T-helper 1 cell (primary cell): ENCODE results near the gene MLIP.

Source experiments
- DNase-seq, 5 donors: peaks; one replicate each; pipeline ENCODE4 v3.0.0-alpha.2; 2012 to 2020

The MLIP gene

DNA sequence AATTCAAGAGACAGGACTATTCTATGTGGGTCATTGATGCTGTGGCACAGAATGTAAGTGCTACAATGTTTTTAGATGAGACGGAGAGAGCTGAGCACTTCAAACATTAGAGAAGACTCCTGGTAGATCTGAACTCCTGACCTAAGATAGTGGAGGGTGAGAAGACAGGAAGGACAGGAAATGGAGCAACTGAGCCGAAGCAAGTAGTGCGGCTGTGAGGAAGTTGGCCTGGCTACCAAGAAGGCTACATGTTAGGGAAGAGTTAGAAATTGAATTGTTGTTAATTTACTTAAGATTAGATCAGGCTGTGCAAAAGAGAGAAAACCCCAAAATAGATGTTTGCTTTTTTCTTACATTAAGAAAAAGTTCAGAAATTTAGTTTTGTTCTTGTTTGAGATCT, 14.4 kb upstream of the MLIP start:
- DNase-seq = no peak

- no peak for DNase-seq
These were observed 13.5 kb upstream of the MLIP start for GRCh38 chr6:54097753-54098152.

GRCh38 chr6:54098450-54099044, 12.7 kb upstream of the MLIP start:
- DNase-seq = no peak

DNA sequence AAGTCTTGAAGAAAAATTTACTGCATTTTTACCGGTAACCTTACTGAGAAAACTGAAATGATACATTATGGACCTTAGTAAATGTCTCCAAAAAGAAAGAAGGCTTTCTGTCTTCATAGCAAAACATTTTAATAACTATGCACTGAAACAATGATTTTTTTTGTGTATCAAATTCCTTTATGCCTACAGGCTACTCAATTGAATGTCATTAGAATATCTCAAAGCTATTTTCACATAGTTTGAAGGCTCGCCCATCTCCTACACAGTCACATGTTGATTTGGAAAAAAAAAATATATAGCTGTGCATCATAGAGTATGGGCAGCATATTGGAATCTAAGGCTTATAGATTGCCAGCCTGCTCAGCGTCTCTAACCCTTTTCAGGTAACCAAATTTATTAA, 12.0 kb upstream of the MLIP start:
- DNase-seq = no peak

DNA sequence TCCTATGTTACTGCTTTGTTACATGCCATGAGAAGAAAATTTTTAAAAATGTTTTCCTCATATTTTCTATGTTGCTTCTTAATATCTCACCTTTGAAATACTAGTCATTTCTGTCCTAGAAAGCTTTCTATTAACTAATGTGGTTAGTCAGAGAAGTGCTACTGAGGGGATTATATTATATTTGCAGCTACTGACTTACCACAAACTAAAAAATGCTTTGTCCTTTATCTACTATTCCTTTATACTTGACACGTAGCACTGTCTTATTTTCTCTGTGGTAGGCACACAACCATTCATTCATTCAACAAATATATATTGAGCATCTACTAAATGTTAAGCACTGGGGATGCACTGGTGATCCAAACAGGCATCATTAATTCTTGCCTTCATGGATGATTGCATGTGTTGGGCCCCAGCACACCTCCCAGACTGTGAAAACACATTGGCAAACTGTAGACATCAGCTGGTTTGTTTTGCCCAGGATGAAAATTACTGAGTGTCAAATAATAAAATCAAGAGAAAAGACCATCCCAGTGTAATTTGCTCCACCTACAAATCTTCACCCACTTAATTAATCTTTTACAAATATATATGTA, 10.7 kb upstream of the MLIP start:
- DNase-seq = no peak

DNA sequence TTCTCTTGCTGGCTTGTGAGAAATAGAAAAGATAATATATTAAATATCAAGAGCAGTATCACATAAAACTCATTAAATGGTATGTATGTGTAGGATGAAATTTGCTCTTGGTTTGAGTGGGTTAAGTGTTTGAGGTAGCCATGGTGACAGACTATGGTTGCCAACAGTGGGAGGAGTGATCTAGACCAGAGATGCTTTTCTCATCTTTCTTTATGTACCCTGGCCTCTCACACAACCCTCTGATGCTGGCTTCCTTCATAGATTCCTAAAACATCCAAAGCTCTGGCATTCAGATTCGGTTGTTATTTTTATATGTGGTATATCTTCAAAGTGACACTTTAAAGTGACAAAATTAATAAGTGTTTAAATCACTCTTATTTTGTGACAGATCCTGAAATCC, 9.0 kb upstream of the MLIP start:
- DNase-seq = no peak

DNA sequence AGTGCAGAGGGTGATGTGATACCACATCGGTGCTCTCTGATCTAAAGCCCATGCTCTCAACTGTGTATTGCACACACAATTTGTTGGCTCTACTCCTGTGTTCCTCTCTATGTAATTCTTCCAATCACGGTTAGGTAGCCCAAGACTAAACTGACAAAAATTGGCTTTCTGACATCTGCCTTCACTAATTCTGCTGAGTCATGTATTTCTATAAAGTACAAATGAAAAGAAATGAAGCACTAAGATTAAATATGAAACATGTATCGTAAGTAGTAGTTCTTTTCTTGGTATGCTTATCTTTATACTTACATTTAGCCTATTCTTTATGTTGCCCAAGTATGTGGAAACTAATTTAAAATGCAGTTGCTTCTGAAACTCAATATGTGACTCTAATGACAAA, 7.7 kb upstream of the MLIP start:
- no peak for DNase-seq

DNA sequence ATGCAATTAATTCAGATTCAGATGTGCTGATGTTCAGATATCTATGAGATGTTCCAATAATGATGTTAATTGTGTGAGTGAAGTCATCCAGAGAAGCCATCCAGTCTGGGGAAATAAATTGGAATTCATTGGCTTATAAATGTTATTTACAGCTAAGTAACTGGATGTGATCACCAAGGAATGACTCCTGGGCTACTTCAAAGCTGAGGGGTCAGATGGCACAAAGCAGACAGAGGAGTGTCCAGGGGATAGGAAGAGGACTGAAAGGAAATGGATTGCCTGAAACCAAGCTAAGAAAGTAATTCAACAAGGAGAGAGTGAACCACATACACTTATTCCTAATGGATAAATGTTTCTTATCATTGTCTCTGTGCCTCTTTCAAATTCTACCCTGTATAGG, 4.5 kb upstream of the MLIP start:
- no peak for DNase-seq

- no peak for DNase-seq
These were observed 3.7 kb upstream of the MLIP start for GRCh38 chr6:54107470-54108090.

- DNase-seq = no peak
These were observed 3.0 kb upstream of the MLIP start for GRCh38 chr6:54108271-54108670.

DNA sequence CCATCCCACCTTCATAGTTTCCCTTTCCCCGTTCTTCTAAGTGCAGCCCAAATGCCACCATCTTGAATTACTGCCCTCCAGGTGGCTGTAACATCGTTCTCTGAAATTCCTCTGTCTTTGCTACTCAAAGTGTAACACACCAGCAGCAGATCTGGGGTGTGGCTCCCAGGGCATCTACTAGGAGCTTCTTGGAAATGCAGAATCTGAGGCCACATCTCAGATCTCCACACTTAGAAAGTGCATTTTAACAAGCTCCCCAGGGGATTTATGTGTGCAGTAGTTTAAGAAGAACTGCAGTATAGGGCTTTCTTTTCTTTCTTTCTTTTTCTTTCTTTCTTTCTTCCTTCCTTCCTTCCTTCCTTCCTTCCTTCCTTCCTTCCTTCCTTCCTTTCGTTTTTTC, 1.7 kb upstream of the MLIP start:
- no peak for DNase-seq

GRCh38 chr6:54112151-54112650, 958 bp downstream of the MLIP start:
- no peak for DNase-seq

GRCh38 chr6:54114991-54115390, 3.7 kb downstream of the MLIP start:
- no peak for DNase-seq

DNA sequence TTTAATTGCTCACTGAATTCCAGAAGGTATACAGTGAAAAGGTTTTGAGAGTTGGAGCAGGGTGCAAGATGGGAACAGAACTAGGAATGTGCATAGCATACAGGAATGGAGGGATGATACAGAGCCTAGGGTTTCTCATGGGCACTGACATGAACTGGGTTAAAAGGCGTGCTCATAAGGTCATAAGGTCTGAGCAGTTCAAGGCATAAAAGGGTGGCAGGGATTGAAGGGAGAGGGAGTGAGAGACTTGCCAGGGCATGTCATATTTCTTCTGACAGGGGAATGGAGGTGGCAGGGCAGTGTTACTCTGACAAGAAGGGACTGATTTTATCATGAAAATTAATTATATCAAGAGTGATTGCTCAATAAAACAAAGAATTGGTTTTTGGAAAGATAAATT, 4.7 kb downstream of the MLIP start:
- no peak for DNase-seq

- no peak for DNase-seq
These were observed 6.9 kb downstream of the MLIP start for GRCh38 chr6:54118117-54118516.

DNA sequence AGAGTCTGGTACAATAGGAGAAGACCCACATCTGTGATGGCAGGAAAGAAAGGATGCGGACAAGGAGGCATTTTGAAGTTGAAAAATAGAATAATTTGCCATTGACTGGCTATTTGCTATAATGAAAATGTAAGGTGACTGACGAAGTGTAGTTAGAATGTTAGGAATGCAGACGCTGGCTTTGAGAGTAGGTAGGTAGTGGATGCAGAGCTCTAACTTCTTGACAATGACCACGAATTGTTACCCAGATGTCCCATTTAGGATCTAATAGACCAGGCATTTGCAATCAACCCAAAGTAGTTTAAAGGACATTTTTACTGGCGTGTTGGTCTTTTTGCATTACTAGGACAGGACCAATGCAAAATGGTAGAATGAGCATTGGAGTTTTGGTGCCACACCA, 14.2 kb downstream of the MLIP start:
- DNase-seq = no peak

- no peak for DNase-seq
These were observed 18.9 kb downstream of the MLIP start for GRCh38 chr6:54130179-54130578.

- DNase-seq = no peak
These were observed 21.3 kb downstream of the MLIP start for GRCh38 chr6:54132587-54132986.

GRCh38 chr6:54133186-54133585, 21.9 kb downstream of the MLIP start:
- no peak for DNase-seq

- DNase-seq = no peak
These were observed 23.7 kb downstream of the MLIP start for GRCh38 chr6:54134935-54135334.

GRCh38 chr6:54135665-54136369, 24.6 kb downstream of the MLIP start:
- DNase-seq = no peak

DNA sequence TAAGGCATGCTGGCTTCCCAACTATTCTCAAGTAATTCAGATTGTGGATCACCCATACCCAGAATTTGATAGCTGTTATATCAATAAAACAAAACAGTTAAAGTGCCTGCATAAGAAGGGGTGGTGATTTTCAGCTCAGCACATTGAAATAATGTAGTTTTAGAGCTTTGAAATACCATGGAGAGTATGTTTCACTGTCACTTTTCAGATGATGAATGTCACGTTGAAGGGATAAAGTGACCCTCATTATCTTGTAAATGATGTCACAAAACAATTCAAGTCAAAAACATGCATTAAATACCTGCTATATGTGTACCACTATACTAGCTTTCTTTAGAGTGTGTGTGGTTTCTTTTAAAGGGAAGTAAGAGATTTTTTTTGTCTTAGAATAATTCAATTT, 27.6 kb downstream of the MLIP start:
- no peak for DNase-seq

DNA sequence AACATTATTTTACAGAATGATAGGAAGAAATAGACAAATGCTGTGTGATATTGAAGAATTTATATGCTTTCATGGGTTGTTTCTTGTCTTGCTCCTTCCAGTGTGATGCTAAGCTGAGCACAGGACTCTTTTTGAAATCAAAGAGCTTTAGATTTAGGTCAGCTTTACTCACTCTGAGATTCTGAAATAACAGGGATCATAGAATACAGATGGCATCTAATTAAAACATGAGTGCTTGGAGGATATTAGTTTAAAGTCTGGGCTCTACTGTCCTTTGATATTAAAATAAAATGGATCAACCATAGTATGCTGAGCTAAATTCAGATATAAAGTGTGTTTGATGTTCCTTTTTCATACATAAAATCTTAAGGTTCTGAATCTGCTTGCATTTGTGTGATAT, 29.6 kb downstream of the MLIP start:
- no peak for DNase-seq
